8988T (cell line): Measurements from ENCODE around the gene RERE.
"Not testable (repeated sequence)": the region's sequence is repeated elsewhere in the genome, so short reads cannot be mapped to it uniquely, and the experiment has no call there.

Experiments
- DNase-seq: peaks from one replicate; pipeline ENCODE4 v3.0.0; 2011

RERE gene

DNA sequence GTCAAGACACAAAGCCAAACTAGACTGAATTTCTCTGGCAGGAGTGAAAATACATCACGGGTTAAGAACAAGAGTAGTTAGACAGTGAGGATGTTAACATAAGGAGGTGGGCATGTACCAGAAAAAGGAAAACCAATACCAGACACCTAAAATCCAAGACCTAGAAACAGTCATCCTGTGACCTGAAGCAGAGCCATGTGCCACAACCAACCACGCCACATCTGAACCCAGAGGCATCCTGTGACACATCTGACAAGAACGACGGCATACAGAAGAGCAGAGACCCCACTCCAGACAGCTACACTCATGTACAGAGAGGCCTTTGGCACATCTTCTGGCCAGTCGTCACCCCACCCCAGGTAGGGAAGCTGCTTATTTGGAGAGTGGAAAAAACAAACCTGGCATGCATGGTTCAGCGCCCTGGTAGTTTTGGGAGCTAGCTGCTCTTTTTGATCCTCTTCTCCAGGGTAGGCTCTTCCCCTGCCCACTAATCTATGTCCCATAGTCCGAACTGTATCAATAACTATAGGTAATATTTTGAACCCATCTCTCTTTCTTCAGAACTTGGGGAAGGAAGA lies 427.4 kb downstream of the RERE start:
- DNase-seq, result no peak

DNA sequence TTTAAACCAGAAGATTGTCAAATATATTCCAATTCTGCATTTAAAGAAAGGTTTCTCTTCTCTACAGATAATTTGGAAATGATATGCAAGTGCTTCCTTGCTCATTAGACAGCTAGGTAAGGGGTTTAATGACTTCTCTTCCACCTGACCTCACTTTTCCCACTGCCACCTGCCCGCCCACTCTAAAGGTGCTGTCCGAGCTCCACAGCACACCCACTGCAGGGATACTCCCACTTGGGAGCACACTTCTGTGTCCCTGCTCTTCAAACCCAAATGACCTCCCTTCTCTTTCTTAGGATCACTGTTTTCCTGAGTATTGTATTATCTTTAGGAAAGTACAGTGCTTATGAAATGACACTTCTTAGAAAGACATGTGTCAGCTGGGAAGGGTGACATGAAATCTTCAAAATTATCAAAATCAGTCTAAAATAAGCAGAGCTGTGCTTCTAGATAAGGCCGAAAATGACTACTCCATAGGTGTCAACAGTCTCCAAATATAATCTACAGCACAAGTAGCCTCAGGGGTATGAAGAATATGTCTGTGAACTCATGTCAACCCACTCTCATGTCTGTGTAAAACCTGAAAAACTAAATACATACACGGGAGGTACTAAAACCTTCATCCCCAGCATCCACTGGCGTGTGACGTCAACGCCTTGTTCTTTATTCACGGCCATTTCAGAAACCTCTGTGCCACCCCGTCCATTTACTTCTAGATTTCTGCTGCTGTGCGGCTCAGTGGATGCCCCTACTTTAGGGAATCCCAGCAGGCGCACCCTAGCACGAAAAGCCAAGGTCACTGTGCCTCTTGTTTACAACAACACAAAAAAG lies 428.5 kb downstream of the RERE start:
- DNase-seq, result no peak

DNA sequence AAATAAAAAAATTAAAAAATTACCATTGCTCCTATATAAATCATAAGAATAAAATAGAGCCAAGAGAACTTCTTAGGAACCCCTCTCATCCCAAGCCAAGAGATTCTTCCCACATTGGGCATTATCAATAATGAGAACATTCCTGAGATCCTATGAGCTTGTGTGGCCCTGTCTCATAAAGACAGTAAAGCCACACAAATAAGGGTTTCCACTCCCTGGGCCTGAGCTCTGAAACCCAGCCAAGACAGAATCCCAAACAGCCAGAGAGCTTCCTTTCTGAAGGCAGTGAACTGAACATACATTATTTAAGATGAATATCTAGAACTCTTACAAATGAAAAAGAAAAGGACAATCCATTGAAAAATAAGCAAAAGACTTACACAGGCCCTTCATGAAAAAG lies 431.2 kb downstream of the RERE start:
- no peak for DNase-seq

DNA sequence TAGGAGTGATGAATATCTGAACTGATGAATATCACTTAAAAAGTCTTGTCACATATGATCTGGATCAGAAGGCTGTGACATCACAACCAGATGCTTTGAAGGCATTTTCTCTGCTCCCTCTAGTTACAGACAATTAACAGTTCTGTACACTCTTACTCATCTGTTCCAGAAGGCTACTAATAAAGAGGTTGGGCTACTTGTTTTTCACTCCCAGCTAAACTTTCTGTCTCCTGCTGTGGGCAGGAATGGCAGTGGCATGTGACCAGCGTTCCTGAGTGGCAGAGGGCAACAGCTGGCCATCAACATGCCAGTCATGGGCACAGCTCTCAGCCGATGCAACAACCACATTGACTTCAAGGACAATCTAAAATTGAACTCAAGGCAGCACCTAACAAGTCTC lies 432.9 kb downstream of the RERE start:
- no peak for DNase-seq

DNA sequence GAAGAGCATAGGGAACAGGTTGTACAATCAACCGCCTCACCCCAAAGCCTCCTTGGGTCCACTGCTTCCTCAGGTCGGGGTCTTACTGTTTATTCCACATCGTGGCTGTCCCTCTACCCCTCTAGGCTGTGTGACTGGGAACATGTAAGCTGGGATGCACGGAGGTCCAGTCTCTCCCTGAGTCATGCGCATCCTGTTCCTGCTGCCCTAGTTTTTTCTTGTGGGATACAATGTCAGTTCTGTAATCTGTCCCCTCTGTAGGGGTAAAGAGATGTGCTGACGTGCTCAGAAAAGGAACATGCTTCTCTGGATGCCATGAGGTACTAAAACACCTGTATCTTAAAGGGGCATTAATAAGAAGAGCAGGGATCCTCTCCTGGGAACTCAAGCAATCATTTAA lies 433.4 kb downstream of the RERE start:
- no peak for DNase-seq

DNA sequence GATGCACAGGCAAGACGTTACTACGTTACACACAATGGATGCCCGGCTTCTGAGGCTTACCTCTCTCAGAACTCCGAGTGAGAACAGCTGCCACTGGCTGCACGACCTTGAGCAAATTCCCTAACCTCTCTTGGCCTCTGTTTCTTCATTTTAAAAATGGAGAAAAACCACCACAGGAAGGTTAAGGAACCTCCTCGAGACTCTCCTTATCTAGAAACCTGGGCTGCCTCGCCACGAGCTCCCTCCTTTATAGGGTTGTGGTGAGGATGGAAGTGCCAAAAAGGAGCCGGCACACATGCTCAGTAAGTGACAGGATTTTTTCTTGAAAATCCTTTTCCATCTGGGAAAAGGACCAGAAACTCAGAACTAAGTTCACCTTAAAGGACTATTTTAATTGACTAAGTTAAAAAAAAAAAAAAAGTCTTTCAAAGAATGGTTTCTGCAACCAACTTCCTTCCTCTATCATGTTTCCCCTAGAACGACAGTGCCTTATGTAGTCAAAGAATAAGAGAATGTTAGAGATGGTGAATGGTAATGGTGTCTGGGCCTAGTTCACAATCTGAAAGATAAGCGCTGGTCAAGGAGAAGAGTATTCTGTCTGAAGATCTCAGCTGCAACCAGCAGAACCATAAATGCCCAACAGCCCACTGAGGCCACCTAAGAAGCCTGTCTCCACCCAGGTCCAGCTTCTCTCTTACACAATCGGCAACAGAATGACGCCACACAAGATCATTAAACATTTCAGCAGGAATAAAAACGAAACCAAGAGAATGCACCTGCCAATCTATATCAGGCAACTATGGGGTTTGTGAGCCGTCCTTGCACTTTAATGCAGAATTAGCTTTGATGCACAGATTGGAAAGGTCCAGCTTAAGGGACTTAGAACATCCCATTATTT lies 434.6 kb downstream of the RERE start:
- DNase-seq, result no peak

DNA sequence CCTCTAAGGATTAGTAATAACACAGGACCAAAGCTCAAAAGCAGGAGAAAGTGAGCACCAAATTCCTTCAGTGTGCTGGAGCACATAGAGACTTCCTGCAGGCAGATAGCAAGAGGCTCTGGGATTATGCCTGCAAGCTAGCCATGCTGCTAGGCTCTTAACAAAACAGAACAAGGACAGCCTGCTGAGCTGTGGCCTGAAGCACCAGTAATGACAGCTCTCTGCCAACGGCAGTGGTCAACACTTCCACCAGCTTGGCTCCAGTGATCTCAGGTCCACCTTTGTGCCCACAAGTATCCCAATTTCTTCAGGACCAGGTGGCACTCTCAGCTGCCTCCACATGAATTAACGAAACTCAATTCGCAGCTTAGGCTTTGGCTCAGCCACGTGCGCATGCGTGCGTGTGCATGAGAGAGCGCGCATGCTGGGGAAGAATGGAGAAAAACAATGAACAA lies 435.4 kb downstream of the RERE start:
- DNase-seq, result no peak

DNA sequence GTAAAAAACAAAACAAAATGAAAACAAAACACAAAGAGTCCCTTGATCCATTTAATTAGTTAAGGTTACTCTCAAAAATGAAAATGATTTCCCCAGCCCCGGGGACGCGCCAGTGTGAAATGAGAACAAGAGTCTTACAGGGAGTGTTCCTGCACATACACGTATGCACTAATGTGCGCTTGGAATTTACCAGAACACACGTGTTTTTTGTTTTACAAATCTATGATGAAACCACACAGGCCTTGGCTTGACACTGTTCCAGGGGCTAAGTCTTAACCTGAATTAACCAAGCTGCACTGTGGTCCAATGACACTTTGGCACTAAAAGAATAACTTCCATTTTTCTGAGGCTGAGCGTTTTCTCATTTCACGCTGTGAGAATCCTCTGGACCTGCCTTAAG lies 435.8 kb downstream of the RERE start:
- no peak for DNase-seq

DNA sequence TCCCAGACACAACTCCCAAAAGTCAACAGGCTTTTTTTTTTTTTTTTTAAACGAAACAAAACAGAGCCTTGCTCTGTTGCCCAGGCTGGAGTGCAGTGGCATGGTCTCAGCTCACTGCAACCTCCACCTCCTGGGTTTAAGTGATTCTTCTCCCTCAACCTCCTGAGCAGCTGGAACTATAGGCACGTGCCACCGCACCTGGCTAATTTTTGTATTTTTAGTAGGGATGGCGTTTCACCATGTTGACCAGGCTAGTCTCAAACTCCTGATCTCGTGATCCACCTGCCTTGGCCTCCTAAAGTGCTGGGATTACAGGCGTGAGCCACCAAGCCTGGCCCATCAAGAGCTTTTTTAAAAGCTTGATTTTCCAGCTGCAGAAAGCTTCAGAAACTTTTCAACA lies 437.1 kb downstream of the RERE start:
- not testable (repeated sequence) for DNase-seq

DNA sequence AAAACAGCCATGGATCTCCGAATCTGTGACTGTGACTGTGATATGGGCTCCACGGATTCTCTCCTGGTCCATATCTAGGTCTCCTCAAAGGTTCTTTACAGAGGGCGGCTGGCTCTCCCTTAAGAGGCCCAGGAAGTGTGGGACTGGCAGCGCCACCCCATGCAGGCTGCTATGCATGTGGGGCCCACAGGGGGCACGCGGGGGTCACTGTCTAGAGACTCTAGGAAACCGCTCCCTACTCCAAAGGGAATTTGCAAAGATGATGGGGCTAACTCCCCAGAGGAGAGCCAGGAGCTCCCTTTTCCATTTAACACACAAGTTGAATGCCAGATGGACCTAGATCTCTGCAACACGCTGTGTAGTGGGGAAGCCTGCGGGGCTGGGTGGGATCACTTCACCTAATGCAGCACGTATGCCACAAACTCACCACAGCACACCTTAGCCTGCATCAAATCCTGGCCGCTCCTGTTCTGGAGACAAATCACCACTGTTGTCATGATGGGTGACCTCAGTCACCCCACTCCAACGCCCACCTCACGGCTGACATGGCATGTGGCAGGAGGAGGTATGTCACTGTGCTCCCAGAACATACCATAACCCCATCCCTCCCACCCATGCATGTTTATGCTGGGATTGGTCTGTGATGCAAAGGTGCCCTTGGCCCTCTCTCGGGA lies 437.8 kb downstream of the RERE start:
- DNase-seq, result no peak

DNA sequence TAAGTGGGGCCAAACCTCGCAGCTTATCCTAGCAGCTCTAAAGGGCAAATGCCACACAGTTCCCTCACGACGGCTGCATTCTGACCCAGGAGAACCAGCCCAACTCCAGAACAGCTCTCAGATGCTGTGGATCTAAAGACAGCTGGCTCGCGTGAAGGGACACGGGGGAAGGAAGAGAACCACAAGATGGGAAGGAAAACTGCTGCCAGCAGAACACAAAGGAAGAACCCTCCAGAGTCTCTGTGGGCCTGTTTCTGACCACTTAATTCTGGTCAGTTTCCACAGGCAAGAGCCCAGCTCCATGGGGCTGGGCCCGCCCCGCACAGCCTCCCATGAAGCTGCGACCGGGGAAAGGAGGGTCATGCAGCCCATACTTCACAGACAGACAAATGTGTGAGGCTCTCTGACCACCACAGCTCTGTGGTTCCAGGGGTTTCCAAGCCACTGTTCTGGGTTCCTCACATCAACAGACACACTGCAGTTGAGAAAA lies 438.4 kb downstream of the RERE start:
- DNase-seq, result no peak

DNA sequence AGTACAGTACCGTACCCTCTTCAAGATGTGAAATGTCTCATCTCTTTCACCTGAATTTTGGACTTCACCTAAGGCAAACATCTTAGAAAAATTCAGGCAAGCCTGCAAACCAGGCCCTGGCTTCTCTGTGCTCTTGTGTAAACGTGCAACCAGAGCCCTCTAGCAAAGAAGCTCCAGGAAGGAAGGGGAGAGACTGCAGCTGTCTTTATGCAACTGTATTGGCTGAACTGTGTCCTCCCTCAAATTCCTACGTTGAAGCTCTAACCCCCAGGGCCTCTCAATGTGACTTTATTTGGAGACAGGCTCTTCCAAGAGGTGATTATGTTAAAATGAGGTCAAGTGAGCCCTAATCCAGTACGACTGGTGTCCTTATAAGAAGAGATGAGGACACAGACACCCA lies 439.3 kb downstream of the RERE start:
- DNase-seq, result no peak

DNA sequence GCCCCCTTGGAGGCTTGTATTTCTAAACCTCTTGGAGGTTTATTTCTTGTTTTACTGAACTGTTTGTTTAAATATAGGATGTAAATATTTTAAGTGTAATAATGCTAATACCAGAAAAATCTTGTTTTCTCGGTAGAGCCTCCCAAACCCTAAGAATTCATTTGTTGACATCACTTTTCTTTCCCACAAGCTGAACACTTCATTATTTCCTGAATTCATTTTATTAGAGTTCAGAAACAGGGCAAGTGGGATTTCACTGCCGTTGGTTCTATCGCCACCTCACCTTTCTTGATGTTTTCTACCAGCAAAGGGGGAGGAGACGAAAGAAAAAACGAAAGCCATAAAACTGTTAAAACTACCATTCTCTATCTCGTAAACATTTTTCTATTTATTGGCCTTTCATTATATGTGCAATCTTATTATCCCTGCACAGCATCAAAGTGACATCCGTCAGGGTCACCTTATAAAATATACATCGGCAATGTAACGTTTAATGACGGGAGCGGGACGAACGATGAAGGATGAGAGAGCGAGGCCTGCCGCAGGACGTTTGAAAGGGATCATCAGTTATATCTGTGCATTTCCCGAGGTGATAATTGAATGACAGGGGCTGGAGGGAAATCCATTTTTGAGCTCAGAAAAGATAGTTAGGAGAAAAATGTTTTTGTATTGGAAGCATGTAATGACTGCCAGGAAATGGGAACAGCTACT lies 440.0 kb downstream of the RERE start:
- DNase-seq, result no peak

DNA sequence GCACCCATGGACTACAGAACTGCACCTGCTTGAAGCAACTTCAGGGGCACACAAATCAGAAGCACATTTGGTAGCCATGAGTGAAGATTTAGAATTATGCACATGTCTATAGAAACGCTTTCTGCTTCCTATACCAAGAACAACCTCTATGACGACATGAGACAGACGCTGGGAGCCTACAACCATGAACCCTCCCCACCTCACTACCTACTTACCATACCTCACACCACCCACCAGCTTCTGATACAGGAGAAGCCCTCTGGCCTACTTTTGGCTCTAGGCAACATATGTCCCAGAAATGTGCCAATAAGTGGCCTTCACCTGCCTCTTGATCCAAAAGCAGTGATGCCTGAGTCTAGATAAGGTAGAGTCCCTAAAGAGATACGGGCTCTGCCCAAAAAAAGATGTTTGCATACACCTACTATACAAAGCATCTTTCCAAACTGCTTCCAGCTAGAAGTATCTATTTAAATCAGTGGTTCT lies 441.0 kb downstream of the RERE start:
- DNase-seq, result no peak

DNA sequence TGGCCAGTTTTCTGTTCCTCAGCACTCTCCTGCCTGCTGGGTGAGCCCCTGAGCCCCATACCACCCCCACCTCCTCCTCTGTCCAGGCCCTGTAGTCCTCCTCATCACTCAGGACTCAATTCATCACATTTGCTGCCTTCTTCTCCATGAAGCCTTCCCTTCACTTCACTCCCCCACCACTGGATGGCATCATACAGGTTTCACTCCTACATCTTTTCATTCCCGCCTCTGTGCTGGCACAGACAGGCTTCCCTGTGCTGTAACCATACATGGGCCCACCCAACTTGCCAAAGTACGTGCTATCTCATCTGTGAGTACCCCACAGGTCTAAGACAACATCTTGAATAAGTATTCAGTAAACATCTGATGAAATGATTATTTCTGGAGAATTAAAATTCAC lies 442.6 kb downstream of the RERE start:
- DNase-seq, result no peak

DNA sequence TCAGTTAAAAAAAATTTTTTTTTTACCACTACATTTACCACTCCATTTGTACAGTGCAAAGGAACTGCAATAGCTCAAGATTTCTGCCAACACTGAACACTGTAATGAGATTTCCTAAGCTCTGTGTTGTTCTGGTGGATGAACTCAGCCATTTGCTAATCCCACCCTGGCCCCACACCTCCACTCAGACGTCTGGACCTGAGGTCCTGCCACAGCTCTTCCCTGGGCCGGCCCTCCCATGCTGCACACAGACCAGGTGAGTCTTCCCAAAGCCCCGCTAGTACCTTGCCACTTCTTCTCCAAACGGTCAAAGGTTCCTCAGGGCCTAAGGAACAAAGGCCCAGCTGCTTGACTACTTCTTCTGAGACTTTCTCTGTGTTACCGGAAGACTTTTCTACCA lies 443.1 kb downstream of the RERE start:
- no peak for DNase-seq

DNA sequence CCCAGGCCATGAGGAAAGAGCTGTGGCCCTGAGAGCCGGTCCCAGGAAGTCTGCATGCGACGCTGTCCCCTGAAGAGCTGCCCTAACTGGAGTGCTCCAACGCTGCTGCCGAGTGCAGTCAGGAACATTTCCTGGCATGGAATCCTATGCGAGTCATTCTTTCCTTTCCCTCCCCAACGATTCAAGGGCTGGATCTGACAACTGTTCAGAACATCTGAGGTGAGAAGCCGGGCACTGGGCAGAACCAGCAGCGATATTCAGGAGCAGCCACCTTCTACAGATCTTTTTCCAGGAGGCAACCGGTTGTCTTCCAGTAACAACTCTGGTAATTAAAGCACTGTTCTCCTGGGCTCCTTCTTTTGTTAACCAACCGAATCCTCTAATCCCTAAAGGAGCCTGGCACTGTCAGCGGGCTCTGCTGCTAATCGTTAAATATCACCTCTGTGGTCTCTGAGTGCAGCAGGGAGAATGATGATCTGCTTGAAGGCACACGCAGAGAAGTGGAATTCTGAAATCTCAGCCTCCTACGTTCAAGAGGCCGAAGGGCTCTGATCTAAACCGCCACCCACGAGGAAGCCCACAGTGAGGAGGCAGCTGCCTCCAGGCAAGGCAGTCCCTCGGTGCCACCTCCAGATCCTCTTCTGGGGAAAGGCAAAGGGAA lies 443.7 kb downstream of the RERE start:
- DNase-seq, result no peak

DNA sequence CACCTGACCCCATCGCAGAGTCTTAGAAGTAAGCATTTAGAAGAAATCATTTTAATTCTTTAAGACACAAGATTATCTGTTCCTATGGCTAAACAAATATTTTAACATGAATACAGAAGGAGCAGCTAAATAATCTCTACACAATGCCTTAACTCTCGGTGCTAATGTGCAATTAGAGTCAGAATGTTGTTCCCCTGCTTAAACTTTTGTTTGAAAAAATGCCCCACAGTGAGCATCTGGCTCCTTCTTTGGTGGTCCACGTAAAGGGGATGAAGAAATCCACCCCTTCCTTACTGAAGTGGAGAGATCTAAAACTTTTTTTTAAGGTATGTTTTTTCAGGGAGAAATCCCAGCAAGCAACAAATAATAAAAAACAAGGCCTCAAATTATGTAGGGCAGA lies 444.3 kb downstream of the RERE start:
- DNase-seq, result no peak

DNA sequence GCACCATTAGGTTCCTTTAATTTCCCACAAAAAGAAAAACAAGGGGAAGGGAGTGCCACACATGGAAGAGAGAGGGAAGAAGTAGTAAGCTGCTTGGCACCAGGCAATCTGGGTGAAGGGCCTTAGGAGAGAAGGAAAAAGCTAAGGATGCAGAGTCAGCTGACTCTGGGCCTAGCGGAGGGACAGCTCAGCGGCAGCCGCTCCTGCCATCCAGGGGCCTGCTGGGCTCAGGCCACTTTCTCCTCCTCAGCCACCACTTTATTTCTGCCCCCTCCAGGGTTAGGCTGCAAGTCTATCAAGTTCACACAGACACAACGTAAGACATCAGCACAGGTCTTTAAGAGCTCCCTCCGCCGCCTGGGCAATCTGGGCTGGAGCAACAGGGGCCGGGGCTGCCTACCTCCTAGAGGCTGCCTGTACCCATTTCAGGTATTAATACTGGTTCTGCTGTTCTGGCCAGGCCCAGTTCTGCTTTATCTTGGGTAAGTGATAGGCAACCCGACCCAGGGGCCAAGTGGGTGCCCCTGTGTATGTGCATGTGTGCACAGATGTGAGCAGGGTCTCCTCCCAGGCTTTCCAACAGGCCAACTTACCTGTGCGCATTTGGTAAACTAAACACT lies 446.0 kb downstream of the RERE start:
- DNase-seq, result no peak

DNA sequence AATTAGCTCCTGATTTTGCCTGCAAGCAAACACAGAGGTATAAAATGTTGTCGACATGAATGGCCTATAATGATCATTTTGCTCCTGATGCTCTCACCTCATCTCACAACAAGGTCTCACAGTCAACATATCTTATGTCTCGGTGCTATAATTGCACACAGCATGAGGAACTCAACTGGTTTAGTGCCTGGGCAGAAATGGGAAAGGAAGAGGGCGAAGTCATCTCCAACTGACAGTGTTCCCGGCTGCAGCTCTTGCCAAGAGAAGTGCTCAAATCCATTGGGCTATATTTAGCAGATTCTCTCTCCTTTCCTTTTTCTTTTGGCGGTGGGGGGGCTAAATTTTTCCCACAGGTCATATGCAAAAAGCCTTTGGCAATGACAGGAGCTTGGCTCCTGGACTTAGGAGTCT lies 446.5 kb downstream of the RERE start:
- DNase-seq, result no peak
